GM19240 (cell line): ENCODE measurements around the gene CBX2.
"Not testable (repeated sequence)": the region's sequence is repeated elsewhere in the genome, so short reads cannot be mapped to it uniquely, and the experiment has no call there.

Experiments
- DNase-seq: peaks from one replicate; pipeline ENCODE4 v3.0.0; 2011; ENCODE audit warnings: low spot score; ENCODE audit not compliant: insufficient read length

Gene CBX2

GRCh38 chr17:79769570-79770506, 8.1 kb upstream of the CBX2 start:
- no peak for DNase-seq

- no peak for DNase-seq
These were observed 6.7 kb upstream of the CBX2 start for GRCh38 chr17:79771276-79771675.

- not testable (repeated sequence) for DNase-seq
These were observed 5.2 kb upstream of the CBX2 start for GRCh38 chr17:79772726-79773125.

DNA sequence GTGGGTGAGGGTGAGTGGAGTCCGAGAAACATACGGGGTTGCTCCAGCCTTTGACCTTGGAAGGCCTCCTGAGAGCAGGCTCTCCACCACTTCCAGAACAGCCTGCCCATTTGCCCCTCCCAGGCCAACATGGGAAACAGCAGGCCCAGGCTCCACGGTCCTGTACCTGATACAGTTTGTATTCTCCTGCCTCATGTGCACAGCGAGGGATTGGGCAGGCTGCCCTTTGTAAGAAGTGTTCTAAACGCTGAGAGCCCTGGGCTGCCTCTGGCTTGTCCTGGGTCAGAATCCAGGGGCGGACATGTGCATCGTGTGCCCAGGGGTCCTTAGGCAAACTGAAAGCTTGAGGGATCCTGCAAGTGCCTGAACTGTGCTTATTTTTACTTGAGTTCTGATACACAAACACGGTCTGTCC, 3.4 kb upstream of the CBX2 start:
- no peak for DNase-seq

DNA sequence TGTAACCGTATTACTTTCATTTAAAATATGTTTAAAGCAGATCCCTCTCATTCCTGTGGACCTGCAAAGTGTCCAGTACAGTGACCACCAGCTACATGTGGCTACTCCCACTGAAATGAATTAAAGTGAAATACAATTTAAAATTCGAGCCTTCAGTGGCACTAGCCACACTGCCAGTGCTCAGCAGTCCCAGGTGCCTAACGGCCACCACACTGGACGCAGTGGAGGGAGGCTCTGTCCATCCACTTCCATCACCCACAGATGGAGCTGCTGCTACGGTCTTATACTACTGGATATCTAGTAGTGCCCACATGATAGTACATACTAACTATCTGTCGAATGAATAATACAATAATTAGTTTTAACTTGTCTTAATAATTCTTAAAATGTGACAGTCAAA, 2.3 kb upstream of the CBX2 start:
- DNase-seq = no peak

- no peak for DNase-seq
These were observed 1.4 kb upstream of the CBX2 start for GRCh38 chr17:79776376-79777119.

- no peak for DNase-seq
These were observed 641 bp upstream of the CBX2 start for GRCh38 chr17:79777120-79777893.

- no peak for DNase-seq
These were observed 646 bp downstream of the CBX2 start for GRCh38 chr17:79778504-79779083.

DNA sequence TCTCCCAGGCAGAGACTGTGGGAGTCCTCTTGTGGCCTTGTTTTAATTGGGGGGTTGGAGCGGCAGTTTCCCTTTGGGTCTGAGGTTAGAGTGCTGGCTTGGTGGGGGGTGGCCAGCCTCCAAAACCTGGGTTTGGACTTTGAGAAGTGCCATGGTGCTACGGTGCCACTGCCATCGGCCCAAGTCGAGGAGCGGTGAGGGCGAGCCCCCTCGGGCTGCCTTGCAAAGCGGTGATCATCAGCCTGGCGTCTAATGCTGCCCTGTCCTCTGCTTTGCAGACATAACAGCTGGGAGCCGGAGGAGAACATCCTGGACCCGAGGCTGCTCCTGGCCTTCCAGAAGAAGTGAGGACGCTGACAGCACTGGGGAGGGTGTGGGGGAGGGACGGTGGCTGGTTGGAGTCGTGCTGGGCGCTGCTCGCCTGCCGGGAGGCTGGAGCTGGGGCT, 1.2 kb downstream of the CBX2 start:
- DNase-seq = no peak

GRCh38 chr17:79779661-79780365, 1.9 kb downstream of the CBX2 start:
- no peak for DNase-seq

- DNase-seq = no peak
These were observed 3.2 kb downstream of the CBX2 start for GRCh38 chr17:79781012-79781650.

- no peak for DNase-seq
These were observed 4.0 kb downstream of the CBX2 start for GRCh38 chr17:79781736-79782575.

- no peak for DNase-seq
These were observed 5.9 kb downstream of the CBX2 start for GRCh38 chr17:79783891-79784290.

- DNase-seq = no peak
These were observed 6.5 kb downstream of the CBX2 start for GRCh38 chr17:79784353-79785016.

DNA sequence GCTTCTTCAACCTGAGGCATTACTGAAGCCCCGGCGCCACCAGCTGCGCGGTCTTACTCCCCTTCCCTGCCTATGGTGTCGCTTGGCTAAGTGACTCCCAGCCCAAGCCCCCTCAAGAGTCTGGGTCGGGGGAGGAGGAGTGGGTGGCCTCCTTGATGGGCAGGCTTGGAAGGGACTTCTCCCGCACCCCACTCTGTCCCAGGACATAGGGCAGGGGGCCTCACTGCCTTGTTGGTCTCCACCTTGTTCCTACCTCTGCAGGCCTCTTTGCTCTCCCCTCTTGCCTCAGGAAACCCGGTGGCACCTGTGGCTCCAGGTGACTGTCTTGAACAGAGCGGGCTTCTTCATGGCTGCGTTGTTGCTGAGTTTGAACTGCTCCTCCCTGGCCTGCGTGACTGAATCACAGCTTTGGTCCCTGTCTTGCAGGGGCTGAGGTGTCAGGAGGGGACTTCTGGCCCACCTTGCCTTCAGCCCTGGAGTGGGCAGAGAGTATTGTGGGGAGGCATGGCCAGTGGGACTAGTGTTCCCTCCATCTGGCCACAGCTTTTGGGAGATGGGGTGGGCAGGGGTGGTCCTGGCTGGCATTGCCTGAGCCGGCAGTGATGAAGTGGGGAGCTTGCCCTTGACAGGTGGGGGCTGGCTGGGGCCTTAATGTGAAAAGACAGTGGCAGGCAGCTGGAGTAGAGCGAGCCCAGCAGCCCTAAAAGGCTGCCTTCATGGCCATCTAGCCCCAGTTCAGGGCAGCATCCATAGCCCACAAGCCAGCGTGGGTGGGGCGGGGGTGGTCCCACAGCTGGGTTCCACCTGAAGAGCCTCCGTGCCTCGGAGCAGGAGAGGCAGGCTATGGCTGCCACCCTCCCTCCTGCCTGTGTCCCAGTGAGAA, 7.3 kb downstream of the CBX2 start:
- no peak for DNase-seq

- DNase-seq = no peak
These were observed 8.2 kb downstream of the CBX2 start for GRCh38 chr17:79785900-79786810.
